Loucy (cell line): Measurements from ENCODE around the gene CRAMP1.

Source experiments
- EZH2phosphoT487 ChIP-seq: fragments of 200-600 bp; IDR thresholded peaks from 2 replicates; pipeline ENCODE4 v1.6.1; 2018; ENCODE audit warnings: antibody characterized with exemption, mild to moderate bottlenecking, moderate library complexity, borderline replicate concordance
- TF ChIP-seq, protein P1 (sequence below): fragments of 200-600 bp; sonication (generic); conservative IDR thresholded peaks from 2 replicates; pipeline ENCODE4 v1.5.1; 2014; ENCODE audit warnings: mild to moderate bottlenecking, antibody characterized with exemption, low read length

DNA sequence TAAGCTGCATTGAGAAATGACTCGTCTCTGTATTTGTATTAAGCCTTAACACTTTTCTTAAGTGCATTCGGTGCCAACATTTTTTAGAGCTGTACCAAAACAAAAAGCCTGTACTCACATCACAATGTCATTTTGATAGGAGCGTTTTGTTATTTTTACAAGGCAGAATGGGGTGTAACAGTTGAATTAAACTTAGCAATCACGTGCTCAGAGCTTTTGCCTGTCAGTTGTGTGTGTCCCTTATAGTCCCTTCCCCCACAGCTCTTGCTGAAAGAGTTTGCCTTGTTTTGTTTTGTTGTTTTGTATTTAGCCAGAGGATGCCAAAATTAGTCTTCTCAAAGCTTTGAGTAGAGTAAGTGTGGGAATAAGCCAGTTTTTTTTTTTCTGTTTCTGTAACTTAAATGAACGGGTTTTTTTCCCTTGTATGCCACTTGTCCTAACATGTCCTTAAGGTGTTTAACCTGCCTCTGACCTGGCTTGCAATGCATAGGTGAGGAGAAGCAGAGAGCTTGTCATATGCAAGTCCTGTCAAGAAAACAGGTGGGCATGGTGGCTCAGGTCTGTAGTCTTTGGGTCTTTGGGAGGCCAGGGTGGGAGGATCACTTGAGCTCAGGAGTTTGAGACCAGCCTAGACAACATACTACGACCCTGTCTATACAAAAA is 89.2 kb downstream of the CRAMP1 start:
- TF ChIP-seq, protein P1, sequence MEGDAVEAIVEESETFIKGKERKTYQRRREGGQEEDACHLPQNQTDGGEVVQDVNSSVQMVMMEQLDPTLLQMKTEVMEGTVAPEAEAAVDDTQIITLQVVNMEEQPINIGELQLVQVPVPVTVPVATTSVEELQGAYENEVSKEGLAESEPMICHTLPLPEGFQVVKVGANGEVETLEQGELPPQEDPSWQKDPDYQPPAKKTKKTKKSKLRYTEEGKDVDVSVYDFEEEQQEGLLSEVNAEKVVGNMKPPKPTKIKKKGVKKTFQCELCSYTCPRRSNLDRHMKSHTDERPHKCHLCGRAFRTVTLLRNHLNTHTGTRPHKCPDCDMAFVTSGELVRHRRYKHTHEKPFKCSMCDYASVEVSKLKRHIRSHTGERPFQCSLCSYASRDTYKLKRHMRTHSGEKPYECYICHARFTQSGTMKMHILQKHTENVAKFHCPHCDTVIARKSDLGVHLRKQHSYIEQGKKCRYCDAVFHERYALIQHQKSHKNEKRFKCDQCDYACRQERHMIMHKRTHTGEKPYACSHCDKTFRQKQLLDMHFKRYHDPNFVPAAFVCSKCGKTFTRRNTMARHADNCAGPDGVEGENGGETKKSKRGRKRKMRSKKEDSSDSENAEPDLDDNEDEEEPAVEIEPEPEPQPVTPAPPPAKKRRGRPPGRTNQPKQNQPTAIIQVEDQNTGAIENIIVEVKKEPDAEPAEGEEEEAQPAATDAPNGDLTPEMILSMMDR = no peak
- TF ChIP-seq EZH2phosphoT487 = no peak
